C4-2B (cell line): ENCODE results near the gene MICAL2.

ENCODE experiments used
- CTCF ChIP-seq: fragments of 450-650 bp; conservative IDR thresholded peaks from 2 replicates; pipeline ENCODE4 v1.5.1; 2017; ENCODE audit warnings: mild to moderate bottlenecking
- ZFX ChIP-seq: fragments of 450-650 bp; IDR thresholded peaks from 2 replicates; pipeline ENCODE4 v1.6.1; 2017

GRCh38 chr11:12106501-12106900 lies 3.9 kb upstream of the MICAL2 start:
- TF ChIP-seq CTCF (no peak), ZFX (no peak)
